ENCODE results near the gene CHRDL2.

The CHRDL2 gene

GRCh38 chr11:74696500-74696899 lies 34.7 kb downstream of the CHRDL2 start:
- no peak overlapping the region for H3K4me2 ChIP-seq (ENCODE audit: low read length)
- no peak overlapping the region for H3K9ac ChIP-seq (ENCODE audit: low read length)
- H3K9me3 ChIP-seq (ENCODE audit: low read length): no peaks in the 10 kb centered on the region
- H3K36me3 ChIP-seq (ENCODE audit: insufficient read depth, low read length): no peaks in the 10 kb centered on the region
- H3K4me3 ChIP-seq (ENCODE audit: low read depth, low read length, poor library complexity, severe bottlenecking): no peak overlapping the region
- no peaks in the 10 kb centered on the region for H3K79me2 ChIP-seq (ENCODE audit: insufficient read depth, low read length)
- no peaks in the 10 kb centered on the region for H4K20me1 ChIP-seq (ENCODE audit: insufficient read depth, low read length)
- TF ChIP-seq CTCF (IDR thresholded peaks at IDR 0.05; ENCODE audit: low read length): no peak
- no peak for TF ChIP-seq EZH2 (IDR thresholded peaks at IDR 0.05; ENCODE audit: borderline replicate concordance, low read length)
- H3K4me1 ChIP-seq (ENCODE audit: insufficient read depth, low read length, severe bottlenecking): no peaks in the 10 kb centered on the region
- H2AFZ ChIP-seq (ENCODE audit: low read length): no peak overlapping the region
- peaks cover 6% of the 10 kb centered on the region; the same call in 1 of the 2 replicates for H3K27me3 ChIP-seq (ENCODE audit: insufficient read depth, low read length)
- H3F3A ChIP-seq (ENCODE audit: insufficient read depth, low read length): no peaks in the 10 kb centered on the region
- no peak overlapping the region for H3K27ac ChIP-seq (ENCODE audit: low read depth, low read length, poor library complexity, severe bottlenecking)
- H3K9me2 ChIP-seq (ENCODE audit: low read depth, low read length): no peaks in the 10 kb centered on the region

- no peaks in the 10 kb centered on the region for H3F3A ChIP-seq (ENCODE audit: insufficient read depth, low read length)
- H3K79me2 ChIP-seq (ENCODE audit: insufficient read depth, low read length): no peaks in the 10 kb centered on the region
- no peaks in the 10 kb centered on the region for H3K36me3 ChIP-seq (ENCODE audit: insufficient read depth, low read length)
- H2AFZ ChIP-seq (ENCODE audit: low read length): no peak overlapping the region
- peaks cover 6% of the 10 kb centered on the region; the same call in 1 of the 2 replicates for H3K27me3 ChIP-seq (ENCODE audit: insufficient read depth, low read length)
- TF ChIP-seq EZH2 (IDR thresholded peaks at IDR 0.05; ENCODE audit: borderline replicate concordance, low read length) (no peak), CTCF (IDR thresholded peaks at IDR 0.05; ENCODE audit: low read length) (no peak)
- H3K27ac ChIP-seq (ENCODE audit: low read depth, low read length, poor library complexity, severe bottlenecking): no peak overlapping the region
- no peaks in the 10 kb centered on the region for H3K9me2 ChIP-seq (ENCODE audit: low read depth, low read length)
- no peaks in the 10 kb centered on the region for H4K20me1 ChIP-seq (ENCODE audit: insufficient read depth, low read length)
- no peak overlapping the region for H3K4me2 ChIP-seq (ENCODE audit: low read length)
- H3K9ac ChIP-seq (ENCODE audit: low read length): no peak overlapping the region
- no peaks in the 10 kb centered on the region for H3K4me1 ChIP-seq (ENCODE audit: insufficient read depth, low read length, severe bottlenecking)
- H3K9me3 ChIP-seq (ENCODE audit: low read length): no peaks in the 10 kb centered on the region
- H3K4me3 ChIP-seq (ENCODE audit: low read depth, low read length, poor library complexity, severe bottlenecking): no peak overlapping the region
Measured at GRCh38 chr11:74695705-74696280, 35.4 kb downstream of the CHRDL2 start.

GRCh38 chr11:74694136-74694930 lies 36.9 kb downstream of the CHRDL2 start:
- no peak overlapping the region for H3K27ac ChIP-seq (ENCODE audit: low read depth, low read length, poor library complexity, severe bottlenecking)
- no peaks in the 10 kb centered on the region for H3F3A ChIP-seq (ENCODE audit: insufficient read depth, low read length)
- H3K9ac ChIP-seq (ENCODE audit: low read length): no peak overlapping the region
- TF ChIP-seq CTCF (IDR thresholded peaks at IDR 0.05; ENCODE audit: low read length) (no peak; the same call in 1 of the 2 replicates), EZH2 (IDR thresholded peaks at IDR 0.05; ENCODE audit: borderline replicate concordance, low read length) (no peak)
- H3K4me2 ChIP-seq (ENCODE audit: low read length): no peak overlapping the region
- no peaks in the 10 kb centered on the region for H3K79me2 ChIP-seq (ENCODE audit: insufficient read depth, low read length)
- H3K4me3 ChIP-seq (ENCODE audit: low read depth, low read length, poor library complexity, severe bottlenecking): no peak overlapping the region
- no peaks in the 10 kb centered on the region for H3K9me3 ChIP-seq (ENCODE audit: low read length)
- H3K4me1 ChIP-seq (ENCODE audit: insufficient read depth, low read length, severe bottlenecking): no peaks in the 10 kb centered on the region
- H3K9me2 ChIP-seq (ENCODE audit: low read depth, low read length): no peaks in the 10 kb centered on the region
- peaks cover 6% of the 10 kb centered on the region; the same call in 1 of the 2 replicates for H3K27me3 ChIP-seq (ENCODE audit: insufficient read depth, low read length)
- H4K20me1 ChIP-seq (ENCODE audit: insufficient read depth, low read length): no peaks in the 10 kb centered on the region
- H2AFZ ChIP-seq (ENCODE audit: low read length): no peak overlapping the region
- no peaks in the 10 kb centered on the region for H3K36me3 ChIP-seq (ENCODE audit: insufficient read depth, low read length)

All from OCI-LY1 (cell line).